Kidney (tissue), 14 donors: ENCODE results near the gene SLC5A10. TPM values are rescaled to one million over a fixed set of nuclear protein-coding genes. Genes with fewer than 3 reads are reported as not detected.

Experiments
- DNase-seq, 5 donors: peaks; one replicate each; pipeline ENCODE4 v3.0.0-alpha.2; 2013 to 2020
- FAIRE-seq: peaks from 2 replicates; lab custom pipeline; 2012; peaks lifted over from hg19 to GRCh38; lab: Jason Lieb, UNC
- H3K27ac ChIP-seq, 2 donors: one replicate each; pipeline ENCODE4 v1.7.0; 2013; ENCODE audit warnings: low read depth in 2 of 2, low read length in 2 of 2, inconsistent platforms in 1 of 2
- H3K27me3 ChIP-seq: one replicate; pipeline ENCODE4 v1.7.1; 2013; ENCODE audit warnings: low read length, inconsistent platforms; ENCODE audit not compliant: control insufficient read depth, insufficient read depth
- H3K36me3 ChIP-seq, 3 donors: one replicate each; pipeline versions ENCODE4 v1.7.0 to v1.7.1; 2013; ENCODE audit warnings: low read length in 3 of 3, control low read depth in 1 of 3, inconsistent platforms in 1 of 3; ENCODE audit not compliant: insufficient read depth in 3 of 3, control insufficient read depth in 2 of 3
- H3K4me1 ChIP-seq, 3 donors: one replicate each; pipeline versions ENCODE4 v1.7.0 to v1.7.1; 2013; ENCODE audit warnings: low read length in 3 of 3, inconsistent platforms in 1 of 3, low read depth in 1 of 3; ENCODE audit not compliant: control insufficient read depth in 2 of 3, insufficient read depth in 2 of 3
- H3K4me3 ChIP-seq, 3 donors: one replicate each; pipeline versions ENCODE4 v1.7.0 to v1.8.1; 2013; ENCODE audit warnings: low read length in 3 of 3, control low read depth in 1 of 3, inconsistent platforms in 1 of 3
- H3K9ac ChIP-seq, 3 donors: one replicate each; pipeline versions ENCODE4 v1.7.0 to v1.7.1; 2013; ENCODE audit warnings: low read length in 3 of 3, control low read depth in 1 of 3, inconsistent platforms in 1 of 3
- H3K9me3 ChIP-seq, 3 donors: one replicate each; pipeline versions ENCODE4 v1.7.0 to v1.7.1; 2013; ENCODE audit warnings: low read length in 3 of 3, control low read depth in 1 of 3, inconsistent platforms in 1 of 3; ENCODE audit not compliant: control insufficient read depth in 2 of 3, insufficient read depth in 1 of 3
- CTCF ChIP-seq: IDR thresholded peaks from 3 replicates; pipeline ENCODE4 v1.5.1; 2012; ENCODE audit warnings: mild to moderate bottlenecking, moderate library complexity, borderline replicate concordance; ENCODE audit not compliant: insufficient read depth; ENCODE audit errors: extremely low read depth
- intact Hi-C: fragments of 100-400 bp; cut with DNase I; formaldehyde crosslinking; loops from one replicate; pipeline ENCODE4 v1.11.1; 2022
- polyA plus RNA-seq: library from polyadenylated mRNA; stranded (reverse); fragments of 350-450 nt; fragmentation: Illumina TruSeq; extraction: RNeasy Lipid Tissue Mini Kit (QIAGEN cat#74804); gene quantifications from one replicate; pipeline ENCODE4 v1.2.3, GENCODE V29; 2014; ENCODE audit warnings: low read depth, low replicate concordance; ENCODE audit not compliant: insufficient read depth
- total RNA-seq: library from RNA; stranded (reverse); fragmentation: NEBNext Ultra II Directional; extraction: Animal tissue kit (Norgen Biotek cat#: 25700); gene quantifications from one replicate; pipeline ENCODE4 v1.2.1, GENCODE V29; 2021
- donor health status: control.
- donor health status: control.
- donor health status: control.
- donor health status: control.
- donor health status: control.
- donor health status: DM: yes; HTN: yes; CAD: no.
- donor health status: Normal renal cell carcinoma (clear cell type).

SLC5A10 gene
- total and polyA plus RNA-seq, 2 donors from 2014 or later, result 9.7 to 16.5 TPM

GRCh38 chr17:18984273-18985114 lies 32.5 kb downstream of the SLC5A10 start:
- no peak overlapping the region for H3K4me3 ChIP-seq
- no peak for DNase-seq
- FAIRE-seq, result no peak
- H3K27ac ChIP-seq, result no peak overlapping the region
- H3K9me3 ChIP-seq, result no peaks in the 10 kb centered on the region
- no peaks in the 10 kb centered on the region for H3K27me3 ChIP-seq
- H3K4me1 ChIP-seq, result peaks cover 0 to 9% (median 9%) of the 10 kb centered on the region in 3 donors
- intact Hi-C loops, result no loop called here
- no peak overlapping the region for H3K9ac ChIP-seq
- H3K36me3 ChIP-seq, result no peaks in the 10 kb centered on the region
- no peak for TF ChIP-seq CTCF

GRCh38 chr17:18985475-18985874 lies 33.5 kb downstream of the SLC5A10 start:
- peaks cover 0 to 5% (median 4%) of the 10 kb centered on the region in 3 donors for H3K4me1 ChIP-seq
- no peak overlapping the region for H3K27ac ChIP-seq
- H3K9me3 ChIP-seq, result no peaks in the 10 kb centered on the region
- DNase-seq, result no peak
- no peaks in the 10 kb centered on the region for H3K36me3 ChIP-seq
- no peak for TF ChIP-seq CTCF
- H3K9ac ChIP-seq, result no peak overlapping the region
- intact Hi-C loops, result no loop called here
- no peak overlapping the region for H3K4me3 ChIP-seq
- no peaks in the 10 kb centered on the region for H3K27me3 ChIP-seq
- FAIRE-seq, result no peak

GRCh38 chr17:18986541-18987229 lies 34.7 kb downstream of the SLC5A10 start:
- intact Hi-C loops, result no loop called here
- DNase-seq, result no peak
- H3K9ac ChIP-seq, result no peak overlapping the region
- H3K27ac ChIP-seq, result no peak overlapping the region
- TF ChIP-seq CTCF, result no peak
- H3K36me3 ChIP-seq, result peaks cover 0 to 4% (median 0%) of the 10 kb centered on the region in 3 donors
- H3K4me3 ChIP-seq, result no peak overlapping the region
- H3K9me3 ChIP-seq, result no peaks in the 10 kb centered on the region
- no peaks in the 10 kb centered on the region for H3K27me3 ChIP-seq
- peaks cover 0 to 5% (median 3%) of the 10 kb centered on the region in 3 donors for H3K4me1 ChIP-seq
- FAIRE-seq, result no peak
